HL-60 (cell line): ENCODE results near the gene PKDCC.
A peak's percentile ranks its signal among the peaks of the same experiment; 100 is the strongest.

Source experiments
- DNase-seq, 2 experiments: peaks; one replicate each; pipeline ENCODE4 v3.0.0-alpha.2; 2010 to 2020; ENCODE audit warnings: low read depth in 1 of 2, low spot score in 1 of 2
- H3K27ac ChIP-seq: fragments of 250-450 bp; sonication (Bioruptor Pico); replicated peaks from 2 replicates; pipeline ENCODE4 v1.5.1; 2020; ENCODE audit warnings: mild to moderate bottlenecking, moderate library complexity
- H3K27me3 ChIP-seq: fragments of 250-450 bp; sonication (Bioruptor Pico); 2 replicates; pipeline ENCODE4 v1.5.1; 2021; ENCODE audit warnings: mild to moderate bottlenecking, moderate library complexity; ENCODE audit not compliant: insufficient read depth, poor library complexity, severe bottlenecking
- H3K4me3 ChIP-seq: replicated peaks from 2 replicates; pipeline ENCODE4 v1.5.1; 2011; ENCODE audit warnings: mild to moderate bottlenecking, control low read depth, low read length; ENCODE audit not compliant: insufficient read depth
- CTCF ChIP-seq: IDR thresholded peaks from one replicate; pipeline ENCODE4 v1.5.1; 2011; ENCODE audit warnings: low read length, control low read depth, inconsistent platforms; ENCODE audit not compliant: insufficient read depth
- GABPA ChIP-seq: IDR thresholded peaks from 2 replicates; pipeline ENCODE4 v1.6.1; 2012; ENCODE audit warnings: low read depth
- POLR2AphosphoS5 ChIP-seq: IDR thresholded peaks from 2 replicates; pipeline ENCODE4 v1.6.1; 2012; ENCODE audit warnings: low read depth
- REST ChIP-seq: IDR thresholded peaks from 2 replicates; pipeline ENCODE4 v1.6.1; 2012; ENCODE audit warnings: low read depth; ENCODE audit not compliant: insufficient replicate concordance
- SPI1 ChIP-seq: IDR thresholded peaks from 2 replicates; pipeline ENCODE4 v1.6.1; 2012; ENCODE audit warnings: low read depth, mild to moderate bottlenecking, borderline replicate concordance

The PKDCC gene

GRCh38 chr2:42105330-42106256, 57.8 kb downstream of the PKDCC start:
- no peak overlapping the region for H3K4me3 ChIP-seq
- peaks cover 10% of the 10 kb centered on the region for H3K27me3 ChIP-seq
- H3K27ac ChIP-seq = peak overlapping the region; percentile 67
- no peak for TF ChIP-seq REST
- peak; percentile 39; the same call in 1 of the 2 replicates for TF ChIP-seq POLR2AphosphoS5
- TF ChIP-seq GABPA = no peak
- TF ChIP-seq CTCF = no peak
- TF ChIP-seq SPI1 = peak; percentile 67; the same call in 1 of the 2 replicates
- DNase-seq = peak in 1 of 2 experiments; percentile 79

- H3K27me3 ChIP-seq = peaks cover 10% of the 10 kb centered on the region
- peak overlapping the region; percentile 67 for H3K27ac ChIP-seq
- no peak overlapping the region for H3K4me3 ChIP-seq
These were observed 58.5 kb downstream of the PKDCC start for GRCh38 chr2:42106257-42106816.

More at GRCh38 chr2:42106257-42106816, 58.5 kb downstream of the PKDCC start:
- no peak for TF ChIP-seq CTCF
- TF ChIP-seq POLR2AphosphoS5 = no peak
- no peak for TF ChIP-seq GABPA
- TF ChIP-seq SPI1 = no peak
- TF ChIP-seq REST = no peak
- no peak for DNase-seq
